ENCODE measurements around the gene NR1H2. TPM values are rescaled to one million over a fixed set of nuclear protein-coding genes. Genes with fewer than 3 reads are reported as not detected.
"Not testable (repeated sequence)": the region's sequence is repeated elsewhere in the genome, so short reads cannot be mapped to it uniquely, and the experiment has no call there.

NR1H2 gene
- total and polyA plus RNA-seq, 2 donors (not counting 1 experiment from before 2014, with no cell fraction given): 30.3 to 82.4 TPM

GRCh38 chr19:50349277-50350057 is 26.8 kb upstream of the NR1H2 start:
- Histone ChIP-seq H3K27ac (ENCODE audit: insufficient read depth, low read length) (no peak overlapping the region), H3K4me2 (ENCODE audit: extremely low read depth, insufficient read depth, low read length) (no peak overlapping the region), H3K79me2 (ENCODE audit: control insufficient read depth, insufficient read depth, low read length) (no peaks in the 10 kb centered on the region), H3K36me3 (ENCODE audit: control insufficient read depth, insufficient read depth, low read length) (no peaks in the 10 kb centered on the region), H3K27me3 (ENCODE audit: control insufficient read depth, insufficient read depth, low read length) (no peaks in the 10 kb centered on the region), H4K20me1 (ENCODE audit: control insufficient read depth, extremely low read depth, insufficient read depth, low read length) (no peaks in the 10 kb centered on the region), H3K4me1 (ENCODE audit: control insufficient read depth, extremely low read depth, insufficient read depth, low read length) (no peaks in the 10 kb centered on the region), H3K9me3 (ENCODE audit: control insufficient read depth, insufficient read depth, low read depth, low read length) (no peaks in the 10 kb centered on the region), H3K4me3 (replicated peaks in 1 of 4; ENCODE audit: control extremely low read depth in 1 of 4, insufficient read depth in 1 of 4, low read depth in 3 of 4, low read length in 4 of 4) (no peak overlapping the region), H2AFZ (ENCODE audit: low read length) (no peak overlapping the region), H3K9ac (ENCODE audit: insufficient read depth, low read length) (no peak overlapping the region)
- no peak for TF ChIP-seq EZH2 (IDR thresholded peaks at IDR 0.05; ENCODE audit: low read length, missing control alignments)
- DNase-seq (ENCODE audit: low read depth in 2 of 2): no peak

DNA sequence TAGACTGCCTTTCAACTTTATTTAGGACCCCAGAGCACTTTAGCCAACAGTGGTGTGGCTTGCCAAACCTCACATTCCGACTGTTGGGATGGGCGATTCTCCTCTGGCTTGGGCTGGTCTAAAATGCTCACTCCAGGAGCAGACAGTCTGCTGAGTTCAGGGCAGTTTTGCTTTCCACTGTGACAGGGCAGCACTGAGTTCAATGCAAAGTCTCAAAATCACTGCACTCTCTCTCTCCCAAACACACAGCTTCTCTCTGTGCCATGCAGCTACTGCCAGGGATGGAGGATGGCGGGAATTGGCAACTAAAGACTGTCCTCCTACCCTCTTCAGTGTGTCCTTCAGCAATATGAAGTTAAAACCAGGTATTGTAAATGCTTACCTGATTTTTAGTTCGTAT is 24.0 kb upstream of the NR1H2 start:
- H3K79me2 ChIP-seq (ENCODE audit: control insufficient read depth, insufficient read depth, low read length): no peaks in the 10 kb centered on the region
- H3K9ac ChIP-seq (ENCODE audit: insufficient read depth, low read length): no peak overlapping the region
- no peaks in the 10 kb centered on the region for H3K9me3 ChIP-seq (ENCODE audit: control insufficient read depth, insufficient read depth, low read depth, low read length)
- TF ChIP-seq EZH2 (IDR thresholded peaks at IDR 0.05; ENCODE audit: low read length, missing control alignments) (no peak), CTCF (conservative IDR thresholded peaks at IDR 0.05 in 1 of 2, IDR thresholded peaks at IDR 0.05 in 1 of 2; ENCODE audit: low read depth in 1 of 2, low read length in 2 of 2) (no peak)
- DNase-seq (ENCODE audit: low read depth in 2 of 2): no peak
- H3K4me3 ChIP-seq (replicated peaks in 1 of 4; ENCODE audit: control extremely low read depth in 1 of 4, insufficient read depth in 1 of 4, low read depth in 3 of 4, low read length in 4 of 4): no peak overlapping the region
- H3K27ac ChIP-seq (ENCODE audit: insufficient read depth, low read length): no peak overlapping the region
- no peaks in the 10 kb centered on the region for H4K20me1 ChIP-seq (ENCODE audit: control insufficient read depth, extremely low read depth, insufficient read depth, low read length)
- no peak overlapping the region for H3K4me2 ChIP-seq (ENCODE audit: extremely low read depth, insufficient read depth, low read length)
- no peak overlapping the region for H2AFZ ChIP-seq (ENCODE audit: low read length)
- no peaks in the 10 kb centered on the region for H3K36me3 ChIP-seq (ENCODE audit: control insufficient read depth, insufficient read depth, low read length)
- no peaks in the 10 kb centered on the region for H3K4me1 ChIP-seq (ENCODE audit: control insufficient read depth, extremely low read depth, insufficient read depth, low read length)
- H3K27me3 ChIP-seq (ENCODE audit: control insufficient read depth, insufficient read depth, low read length): no peaks in the 10 kb centered on the region

GRCh38 chr19:50353487-50353880 is 22.8 kb upstream of the NR1H2 start:
- not testable (repeated sequence) for H2AFZ ChIP-seq (ENCODE audit: low read length); H3K27me3 ChIP-seq (ENCODE audit: control insufficient read depth, insufficient read depth, low read length); H3K36me3 ChIP-seq (ENCODE audit: control insufficient read depth, insufficient read depth, low read length); H3K27ac ChIP-seq (ENCODE audit: insufficient read depth, low read length); H3K9me3 ChIP-seq (ENCODE audit: control insufficient read depth, insufficient read depth, low read depth, low read length); H3K4me1 ChIP-seq (ENCODE audit: control insufficient read depth, extremely low read depth, insufficient read depth, low read length); H3K9ac ChIP-seq (ENCODE audit: insufficient read depth, low read length); H3K4me3 ChIP-seq (replicated peaks in 1 of 4; ENCODE audit: control extremely low read depth in 1 of 4, insufficient read depth in 1 of 4, low read depth in 3 of 4, low read length in 4 of 4); H3K4me2 ChIP-seq (ENCODE audit: extremely low read depth, insufficient read depth, low read length); DNase-seq (ENCODE audit: low read depth in 2 of 2); H3K79me2 ChIP-seq (ENCODE audit: control insufficient read depth, insufficient read depth, low read length); H4K20me1 ChIP-seq (ENCODE audit: control insufficient read depth, extremely low read depth, insufficient read depth, low read length)

DNA sequence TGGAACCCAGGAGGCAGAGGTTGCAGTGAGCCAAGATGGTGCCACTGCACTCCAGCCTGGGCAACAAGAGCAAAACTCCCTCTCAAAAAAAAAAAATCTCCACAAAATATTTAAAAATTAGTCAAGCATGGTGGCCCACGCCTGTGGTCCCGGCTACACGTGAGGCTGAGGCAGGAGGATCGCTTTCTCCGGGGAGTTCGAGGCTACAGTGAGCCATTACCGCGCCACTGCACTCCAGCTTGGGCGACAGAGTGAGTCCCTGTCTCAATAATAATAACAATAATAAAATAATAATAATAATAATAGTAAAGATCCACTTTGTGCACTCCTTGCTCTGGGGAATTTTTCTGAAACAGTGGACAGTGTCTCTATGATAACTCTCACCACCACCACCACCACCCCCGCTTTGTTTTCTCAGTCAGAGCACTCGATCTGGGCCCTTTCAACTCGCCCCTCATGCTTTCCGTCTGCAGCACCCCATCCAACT is 19.5 kb upstream of the NR1H2 start:
- Histone ChIP-seq H3K27me3 (ENCODE audit: control insufficient read depth, insufficient read depth, low read length) (no peaks in the 10 kb centered on the region), H3K4me2 (ENCODE audit: extremely low read depth, insufficient read depth, low read length) (peak overlapping the region; percentile 54), H3K9me3 (ENCODE audit: control insufficient read depth, insufficient read depth, low read depth, low read length) (no peaks in the 10 kb centered on the region), H3K4me1 (ENCODE audit: control insufficient read depth, extremely low read depth, insufficient read depth, low read length) (no peaks in the 10 kb centered on the region), H3K79me2 (ENCODE audit: control insufficient read depth, insufficient read depth, low read length) (no peaks in the 10 kb centered on the region), H3K36me3 (ENCODE audit: control insufficient read depth, insufficient read depth, low read length) (no peaks in the 10 kb centered on the region), H4K20me1 (ENCODE audit: control insufficient read depth, extremely low read depth, insufficient read depth, low read length) (no peaks in the 10 kb centered on the region), H3K4me3 (replicated peaks in 1 of 4; ENCODE audit: control extremely low read depth in 1 of 4, insufficient read depth in 1 of 4, low read depth in 3 of 4, low read length in 4 of 4) (no peak overlapping the region), H3K9ac (ENCODE audit: insufficient read depth, low read length) (no peak overlapping the region), H3K27ac (ENCODE audit: insufficient read depth, low read length) (no peak overlapping the region), H2AFZ (ENCODE audit: low read length) (no peak overlapping the region)
- no peak for DNase-seq (ENCODE audit: low read depth in 2 of 2)
- TF ChIP-seq EZH2 (IDR thresholded peaks at IDR 0.05; ENCODE audit: low read length, missing control alignments) (no peak), CTCF (conservative IDR thresholded peaks at IDR 0.05 in 1 of 2, IDR thresholded peaks at IDR 0.05 in 1 of 2; ENCODE audit: low read depth in 1 of 2, low read length in 2 of 2) (no peak)
